GF-D8 (cell line): ENCODE measurements around the gene DNAJB2.
"Not testable (repeated sequence)": the region's sequence is repeated elsewhere in the genome, so short reads cannot be mapped to it uniquely, and the experiment has no call there.

Experiments used
- DNase-seq: peaks from one replicate; lab custom pipeline; 2025; lab: John Stamatoyannopoulos, UW

DNAJB2 gene

DNA sequence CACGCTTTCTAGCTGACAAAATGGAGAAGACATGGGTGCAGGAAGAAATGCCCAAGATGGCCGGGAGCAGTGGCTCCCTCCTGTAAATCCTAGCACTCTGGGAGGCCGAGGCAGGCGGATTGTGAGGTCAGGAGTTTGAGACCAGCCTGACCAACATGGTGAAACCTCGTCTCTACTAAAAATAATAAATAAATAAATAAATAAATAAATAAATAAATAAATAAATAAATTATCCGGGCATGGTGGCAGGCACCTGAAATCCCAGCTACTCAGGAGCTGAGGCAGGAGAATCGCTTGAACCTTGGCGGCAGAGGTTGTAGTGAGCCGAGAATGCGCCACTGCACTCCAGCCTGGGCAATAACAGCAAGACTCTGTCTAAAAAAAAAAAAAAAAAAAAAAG is 20.2 kb upstream of the DNAJB2 start:
- DNase-seq = not testable (repeated sequence)

DNA sequence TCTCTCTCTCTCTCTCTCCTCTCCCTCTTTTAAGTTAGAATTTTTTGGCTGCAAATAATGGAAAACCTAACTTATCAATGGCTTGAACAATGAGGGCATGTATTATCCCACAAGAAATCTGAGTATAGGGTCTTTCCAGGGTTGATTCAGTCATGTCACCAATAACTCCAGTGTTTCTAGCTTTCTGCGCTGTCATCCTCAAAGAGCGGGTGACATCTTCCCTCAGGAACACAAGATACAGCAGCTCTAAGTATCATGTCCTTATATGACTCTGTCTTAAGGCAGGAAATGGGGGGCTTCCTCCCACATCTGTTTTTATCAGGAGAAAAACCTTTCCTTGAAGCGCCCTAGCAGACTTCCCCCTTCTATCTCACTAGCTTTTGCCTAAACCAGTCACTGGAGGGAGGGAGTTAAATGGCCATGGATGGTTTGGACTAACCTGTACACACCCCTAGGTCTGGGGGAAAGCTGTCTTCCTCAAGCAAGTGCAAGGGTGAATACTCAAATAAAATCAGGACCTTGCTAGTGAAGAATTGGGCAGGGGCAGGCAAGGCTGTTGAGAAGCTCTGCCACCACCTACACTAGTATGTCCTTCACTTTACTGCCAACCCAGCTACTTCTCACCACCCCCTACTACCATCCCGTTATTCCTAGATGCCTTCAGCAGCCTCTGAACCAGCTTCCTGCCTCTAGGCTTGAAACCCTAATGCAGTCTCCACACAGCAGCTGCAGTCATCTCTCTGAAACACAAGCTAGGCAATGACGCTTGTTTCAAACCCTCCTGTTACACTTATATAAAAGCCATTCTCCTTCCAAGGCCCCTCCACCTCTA is 17.9 kb upstream of the DNAJB2 start:
- no peak for DNase-seq

DNA sequence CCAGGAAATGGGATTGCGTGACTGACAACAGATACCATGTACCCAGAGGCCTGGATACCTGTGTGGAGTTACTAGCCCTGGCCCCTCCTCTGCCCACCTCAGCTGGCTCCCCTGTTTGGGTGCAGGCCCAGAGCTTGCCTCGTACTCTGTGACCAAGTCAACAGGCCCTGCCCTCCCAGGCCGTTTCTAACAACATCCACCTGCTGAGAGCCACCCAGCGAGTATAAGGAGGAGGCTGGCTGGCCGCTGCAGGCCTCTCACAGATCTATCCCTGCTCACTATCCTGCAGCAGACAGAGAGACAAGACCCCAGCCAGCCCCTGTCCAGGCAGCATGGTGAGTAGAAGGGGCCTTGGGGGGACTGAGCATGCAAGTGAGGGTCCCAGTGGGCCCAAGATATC is 12.9 kb upstream of the DNAJB2 start:
- no peak for DNase-seq

DNA sequence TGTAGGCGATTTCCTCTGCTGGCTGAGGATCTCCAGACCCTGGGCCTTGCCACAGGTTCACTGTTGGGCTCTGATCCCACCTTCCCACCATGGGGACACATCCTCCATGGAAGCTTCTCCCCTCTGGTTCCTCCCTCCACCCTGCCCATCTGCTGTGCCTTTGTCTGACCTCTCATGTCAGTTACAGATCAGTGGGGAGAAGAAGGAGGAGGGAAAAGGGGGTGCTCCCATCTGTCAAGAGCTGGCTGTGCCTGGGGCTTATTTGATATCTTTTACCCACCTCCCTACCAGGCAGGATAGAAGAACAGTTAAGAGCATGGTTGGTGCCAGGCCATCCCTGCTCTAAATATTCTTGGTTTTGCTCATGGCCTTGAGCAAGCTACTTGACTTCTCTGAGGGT is 12.3 kb upstream of the DNAJB2 start:
- DNase-seq = no peak

DNA sequence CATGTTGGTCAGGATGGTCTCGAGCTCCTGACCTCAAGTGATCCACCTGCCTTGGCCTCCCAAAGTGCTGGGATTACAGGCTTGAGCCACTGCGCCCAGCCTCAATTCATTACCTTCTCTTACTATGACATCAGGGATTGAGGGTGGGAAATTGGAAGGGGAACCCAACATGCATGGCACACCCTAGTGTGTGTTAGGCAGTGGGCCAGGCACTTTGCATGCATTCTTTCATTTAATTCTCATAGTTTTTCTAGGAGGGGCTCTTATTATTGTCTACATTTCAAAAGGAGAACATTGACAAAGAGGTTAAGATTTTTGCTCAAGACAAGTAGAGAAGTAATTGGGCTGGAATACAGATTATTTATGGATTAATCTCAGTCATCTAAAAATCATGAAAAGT is 10.9 kb upstream of the DNAJB2 start:
- DNase-seq = no peak

DNA sequence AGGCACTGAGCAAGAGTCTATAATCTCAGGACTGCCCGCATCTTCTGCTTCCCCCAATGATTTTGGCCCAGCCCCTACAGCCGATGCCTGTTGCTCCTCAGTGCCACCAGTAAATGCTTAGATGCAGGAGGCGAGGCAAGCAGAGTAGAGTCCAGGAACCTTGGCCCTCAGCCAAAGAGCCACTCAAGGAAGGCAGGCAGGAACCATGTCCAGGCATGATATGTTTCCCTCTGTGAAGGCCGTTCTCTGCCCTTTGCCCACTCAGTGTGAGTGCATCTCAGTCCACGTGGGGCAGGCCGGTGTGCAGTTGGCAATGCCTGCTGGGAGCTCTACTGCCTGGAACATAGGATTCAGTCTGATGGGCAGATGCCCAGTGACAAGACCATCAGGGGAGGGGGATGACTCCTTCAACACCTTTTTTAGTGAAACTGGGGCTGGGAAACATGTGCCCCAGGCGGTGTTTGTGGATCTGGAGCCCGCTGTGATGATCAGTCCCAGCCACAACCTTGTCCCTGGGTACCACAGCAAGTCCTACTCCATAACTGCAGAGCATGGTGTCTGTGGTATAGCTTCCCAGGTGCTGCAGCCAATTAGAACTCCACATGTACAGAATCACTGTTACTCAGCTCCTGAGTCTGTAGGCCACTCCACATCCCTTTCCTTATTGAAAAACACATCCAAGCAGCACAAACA is 9.7 kb upstream of the DNAJB2 start:
- no peak for DNase-seq

DNA sequence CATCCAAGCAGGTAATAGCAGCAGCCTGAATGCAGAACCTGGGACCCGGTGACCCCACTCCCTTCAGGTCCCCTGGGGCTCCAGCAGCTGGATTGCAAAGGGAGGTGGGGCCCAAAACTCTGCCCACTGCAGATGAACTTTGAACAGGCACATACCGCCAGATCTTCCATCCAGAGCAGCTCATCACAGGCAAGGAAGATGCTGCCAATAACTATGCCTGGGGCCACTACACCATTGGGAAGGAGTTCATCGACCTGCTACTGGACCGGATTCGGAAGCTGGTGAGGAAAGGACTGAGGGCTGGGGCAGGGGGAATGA is 9.2 kb upstream of the DNAJB2 start:
- no peak for DNase-seq

DNA sequence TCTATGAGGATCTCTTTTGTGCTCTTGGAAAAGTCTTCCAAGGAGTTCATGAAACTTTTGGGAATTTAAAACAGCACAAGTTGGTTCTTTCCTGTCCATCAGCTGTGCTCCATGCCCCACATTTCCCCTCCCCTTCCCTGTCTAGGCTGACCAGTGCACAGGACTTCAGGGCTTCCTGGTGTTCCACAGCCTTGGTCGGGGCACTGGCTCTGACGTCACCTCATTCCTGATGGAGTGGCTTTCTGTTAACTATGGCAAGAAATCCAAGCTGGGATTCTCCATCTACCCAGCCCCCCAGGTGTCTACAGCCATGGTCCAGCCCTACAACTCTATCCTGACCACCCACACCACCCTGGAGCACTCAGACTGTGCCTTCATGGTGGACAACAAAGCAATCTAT is 8.1 kb upstream of the DNAJB2 start:
- DNase-seq = no peak

DNA sequence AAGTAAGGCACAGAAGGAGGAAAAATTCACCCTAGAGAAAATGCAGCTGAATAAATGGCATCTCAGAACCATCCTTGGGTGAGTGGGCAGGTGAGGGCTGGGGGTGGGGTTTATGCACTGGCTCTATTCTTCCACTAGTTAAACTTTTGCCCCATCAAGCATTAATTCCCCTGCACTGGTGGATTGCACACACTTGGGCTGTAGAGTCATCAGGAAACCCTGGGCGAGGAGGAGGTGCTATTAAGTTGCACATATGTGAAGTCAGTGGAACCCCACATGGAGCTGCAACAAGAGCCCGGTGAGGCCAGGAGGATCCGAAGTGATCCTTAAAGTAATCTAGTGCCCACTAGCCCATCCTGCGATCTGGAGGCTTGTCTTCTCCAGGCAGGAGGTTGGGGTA is 6.8 kb upstream of the DNAJB2 start:
- no peak for DNase-seq

DNA sequence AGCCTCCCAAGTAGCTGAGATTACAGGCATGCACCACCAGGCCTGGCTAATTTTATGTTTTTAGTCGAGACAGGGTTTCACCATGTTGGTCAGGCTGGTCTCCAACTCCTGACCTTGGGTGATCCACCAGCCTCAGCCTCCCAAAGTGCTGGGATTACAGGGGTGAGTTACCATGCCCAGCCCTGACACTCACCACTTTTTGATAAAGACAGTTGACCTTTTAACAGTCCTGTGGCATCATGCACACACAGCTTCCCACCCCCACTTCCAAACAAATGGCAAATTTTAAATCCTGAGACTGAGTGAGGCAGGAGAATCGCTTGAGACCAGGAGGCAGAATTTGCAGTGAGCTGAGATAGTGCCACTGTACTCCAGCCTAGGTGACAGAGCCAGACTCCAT is 6.2 kb upstream of the DNAJB2 start:
- no peak for DNase-seq

DNA sequence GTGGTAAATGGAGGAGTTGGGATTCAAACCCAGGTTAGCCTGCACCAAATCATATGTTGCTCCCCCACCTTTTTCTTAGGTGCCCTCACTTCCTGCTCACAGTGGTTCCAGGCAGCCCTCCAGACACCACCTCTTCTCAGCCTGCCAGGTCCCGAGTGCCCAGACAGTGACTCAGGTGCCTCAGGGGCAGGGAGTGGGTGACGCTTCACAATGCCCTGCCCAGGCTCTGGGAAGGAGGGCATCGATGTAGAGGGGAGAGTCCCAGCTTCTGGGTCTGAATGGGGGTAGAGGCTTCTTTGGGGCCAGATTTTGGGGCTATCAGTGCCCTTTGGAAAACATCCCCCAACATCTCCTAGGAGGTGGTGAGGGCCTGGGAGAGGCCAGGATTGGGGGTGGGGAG is 5.2 kb upstream of the DNAJB2 start:
- no peak for DNase-seq

DNA sequence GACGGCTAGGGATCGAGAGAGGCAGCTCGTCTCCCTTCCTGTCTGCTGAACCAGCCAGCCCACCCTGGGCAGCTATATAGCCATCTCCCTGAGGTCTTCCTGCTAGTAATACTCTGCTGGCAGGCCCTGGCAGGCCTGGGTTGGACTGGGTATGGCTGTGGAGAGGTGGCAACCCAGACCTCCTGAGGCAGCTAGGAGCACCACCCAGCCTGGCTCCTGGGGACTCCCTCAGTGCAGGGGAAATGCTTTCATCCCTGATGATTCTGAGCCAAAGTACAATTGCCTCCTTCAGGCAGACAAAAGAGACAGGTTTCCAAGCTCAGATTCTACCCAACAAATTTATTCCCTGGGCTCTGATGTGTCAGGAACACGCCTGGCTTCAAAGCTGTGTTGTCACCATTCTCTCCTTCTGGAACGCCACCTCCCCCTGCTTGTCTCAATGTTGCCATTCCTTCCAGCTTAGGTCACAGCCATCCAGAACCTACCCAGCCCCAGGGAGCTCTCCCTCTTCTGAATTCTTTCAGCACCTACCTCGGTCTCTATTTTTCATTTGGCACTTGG is 4.7 kb upstream of the DNAJB2 start:
- no peak for DNase-seq

DNA sequence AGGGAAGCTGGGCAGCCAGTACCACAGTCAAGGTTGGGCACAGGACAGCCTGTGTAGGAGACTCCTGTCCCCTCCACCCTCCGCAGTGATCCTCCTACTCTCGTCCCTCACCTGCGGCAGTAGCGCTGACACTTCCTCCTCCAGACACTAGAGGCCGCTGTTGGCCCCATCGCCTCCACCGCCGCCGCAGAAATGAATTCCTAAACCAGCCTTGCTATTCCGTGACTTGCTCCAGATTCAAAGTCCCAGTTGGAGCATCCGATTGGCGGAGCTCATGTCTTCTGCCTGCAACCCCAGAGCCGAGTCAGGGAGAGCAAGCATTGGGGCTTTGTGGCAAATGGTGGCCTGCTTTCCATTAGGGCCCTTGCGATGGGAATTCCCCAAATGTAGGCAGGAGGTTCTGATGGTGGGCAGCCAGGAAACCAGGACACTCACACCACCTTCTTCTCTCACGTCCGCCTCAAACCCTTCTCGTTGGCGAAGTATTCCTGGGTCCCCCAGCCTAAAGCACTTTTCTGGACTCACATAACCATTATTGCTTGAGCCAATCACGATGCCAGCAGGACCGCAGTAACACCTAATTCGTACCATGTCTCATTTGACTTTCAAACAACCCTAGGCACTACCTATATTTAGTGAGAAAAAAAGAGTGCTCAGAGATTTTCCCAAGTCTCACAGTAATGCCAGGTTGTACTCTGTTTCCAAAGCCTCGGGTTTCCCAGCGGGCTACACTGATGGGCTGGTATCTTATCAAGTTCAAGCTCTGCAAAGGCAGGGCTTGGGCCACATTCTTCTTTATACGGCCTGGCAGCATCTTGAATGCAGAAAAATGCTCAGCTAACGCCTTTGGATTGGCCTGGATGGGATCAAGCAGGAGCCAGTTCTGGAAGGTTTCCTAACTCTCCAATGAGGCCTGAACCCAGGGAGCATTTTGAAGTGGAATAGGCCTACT is 1.2 kb upstream of the DNAJB2 start:
- no peak for DNase-seq

DNA sequence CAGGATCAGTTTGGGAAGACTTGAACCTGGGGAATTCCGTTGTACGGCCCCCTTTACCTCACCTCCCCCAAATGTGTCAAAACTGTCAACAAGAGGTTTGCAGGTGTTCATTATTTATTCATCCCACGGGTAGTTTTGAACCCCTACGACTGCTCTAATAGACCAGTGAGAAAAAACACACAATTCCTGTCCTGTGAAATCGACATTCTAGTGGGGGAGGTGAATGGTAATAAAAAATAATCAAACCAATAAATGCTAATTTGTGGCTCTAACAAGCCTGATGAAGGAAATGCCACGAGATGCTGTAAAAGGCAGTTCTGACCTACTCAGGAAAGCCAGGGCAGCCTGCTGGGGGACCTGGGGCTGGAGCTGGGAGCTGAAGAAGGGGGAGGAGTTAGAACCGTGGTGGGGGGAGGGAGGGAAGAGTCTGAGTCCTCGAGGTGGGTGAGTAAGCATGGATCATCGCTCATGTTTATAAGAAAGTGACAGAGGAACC is 463 bp upstream of the DNAJB2 start:
- no peak for DNase-seq

DNA sequence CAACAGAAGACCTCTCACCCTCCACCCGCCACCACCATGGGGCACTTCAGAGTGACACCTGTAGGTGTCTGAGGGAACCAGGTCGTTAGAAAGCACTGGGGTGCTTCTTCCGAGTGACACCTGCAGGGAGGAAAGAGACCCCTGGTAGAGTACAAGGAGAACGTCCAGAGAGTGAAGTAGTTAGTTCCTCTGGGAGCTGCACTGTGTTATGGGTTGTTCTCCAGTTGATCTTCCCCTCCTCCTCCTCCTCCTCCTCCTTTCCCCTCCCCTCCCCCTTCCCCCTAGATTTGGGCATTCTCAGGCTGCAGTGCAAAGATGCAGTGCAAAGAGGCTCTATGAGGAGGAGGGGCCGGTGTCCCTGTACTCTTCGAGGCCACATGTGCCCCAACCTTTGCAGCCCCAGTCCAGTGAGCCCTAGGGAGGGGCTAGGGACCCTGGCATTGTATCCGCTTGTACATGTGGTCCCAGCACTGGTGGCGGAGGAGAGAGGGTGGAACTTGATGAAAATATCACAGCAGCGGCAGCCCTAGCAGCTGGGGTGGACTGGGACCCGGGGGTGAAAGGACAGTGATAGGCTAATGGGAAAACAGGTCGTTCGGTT is 850 bp downstream of the DNAJB2 start:
- DNase-seq = no peak

DNA sequence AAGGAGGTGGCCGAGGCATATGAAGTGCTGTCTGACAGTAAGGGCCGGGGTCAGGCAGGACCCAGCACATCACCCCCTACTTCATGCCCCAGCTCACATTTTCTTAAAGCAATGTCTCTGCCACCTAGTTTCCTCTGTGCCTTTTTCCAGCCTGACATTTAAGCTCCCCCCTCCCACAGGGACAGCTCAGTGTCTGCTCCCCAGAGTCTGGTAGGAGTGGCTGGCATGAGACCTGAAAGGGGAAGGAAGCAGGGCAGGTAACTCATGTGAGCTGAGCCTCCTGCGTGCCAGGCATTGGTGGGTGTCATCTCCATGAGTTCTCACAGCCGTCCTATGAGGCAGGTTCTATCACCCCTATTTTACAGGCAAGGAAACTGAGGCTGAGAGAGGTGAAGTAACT is 1.5 kb downstream of the DNAJB2 start:
- no peak for DNase-seq

DNA sequence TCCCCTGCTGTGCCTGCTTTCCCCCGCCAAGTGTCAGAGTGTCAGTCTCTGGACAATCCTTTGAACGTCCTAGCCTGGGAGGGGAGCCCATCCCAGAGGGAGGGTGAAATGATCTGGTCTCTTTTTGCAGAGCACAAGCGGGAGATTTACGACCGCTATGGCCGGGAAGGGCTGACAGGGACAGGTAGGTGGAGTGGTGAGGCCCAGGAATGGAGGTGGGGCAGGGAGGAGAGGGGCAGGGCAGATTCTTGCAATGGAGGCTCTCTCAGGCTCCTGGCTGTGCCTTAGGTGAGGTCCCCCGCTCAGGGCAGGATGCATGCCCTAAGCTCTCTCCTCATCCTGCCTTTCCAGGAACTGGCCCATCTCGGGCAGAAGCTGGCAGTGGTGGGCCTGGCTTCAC is 2.4 kb downstream of the DNAJB2 start:
- no peak for DNase-seq

DNA sequence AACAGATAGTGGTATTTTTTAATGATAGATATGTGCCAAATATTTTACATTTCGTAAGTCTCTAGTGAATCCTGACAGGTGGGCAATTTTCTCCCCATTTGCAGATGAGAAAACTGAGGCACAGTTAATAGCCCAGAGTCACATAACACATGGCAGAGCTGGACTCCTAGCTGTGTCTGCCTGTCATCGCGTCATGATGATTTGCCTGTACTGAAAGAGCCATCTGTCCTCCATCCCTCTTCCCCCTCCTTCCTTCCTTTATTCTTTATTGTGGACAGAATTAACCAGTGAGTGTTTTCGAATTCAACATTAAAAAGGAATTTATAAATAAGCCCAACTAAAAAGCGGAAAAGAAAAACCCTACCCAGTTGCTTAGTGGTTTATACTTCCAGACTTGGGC is 3.2 kb downstream of the DNAJB2 start:
- DNase-seq = no peak

DNA sequence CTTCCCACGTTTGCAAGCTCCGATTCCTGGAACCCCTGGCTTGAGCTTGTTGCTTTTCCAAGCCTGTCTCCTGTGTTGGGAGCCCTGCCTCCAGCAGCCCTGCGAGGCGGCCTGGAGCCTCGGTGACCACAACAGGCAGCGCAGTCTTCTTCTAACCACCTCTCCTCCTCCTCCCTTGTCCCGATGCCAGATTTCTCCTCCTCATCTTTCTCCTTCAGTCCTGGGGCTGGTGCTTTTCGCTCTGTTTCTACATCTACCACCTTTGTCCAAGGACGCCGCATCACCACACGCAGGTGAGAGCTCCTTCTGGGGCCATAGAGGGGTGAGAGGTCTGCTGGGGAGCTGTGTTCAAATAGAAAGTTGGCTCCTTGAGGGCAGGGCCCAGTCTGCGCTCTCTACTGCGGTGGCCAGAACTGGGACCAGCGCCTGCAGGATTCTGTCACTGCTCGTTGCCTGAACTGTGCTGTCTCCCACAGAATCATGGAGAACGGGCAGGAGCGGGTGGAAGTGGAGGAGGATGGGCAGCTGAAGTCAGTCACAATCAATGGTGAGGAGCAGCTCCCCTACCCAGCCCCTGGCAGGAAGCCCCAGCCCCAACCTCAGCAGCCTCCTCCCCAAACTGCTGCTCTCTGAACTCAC is 3.9 kb downstream of the DNAJB2 start:
- no peak for DNase-seq

DNA sequence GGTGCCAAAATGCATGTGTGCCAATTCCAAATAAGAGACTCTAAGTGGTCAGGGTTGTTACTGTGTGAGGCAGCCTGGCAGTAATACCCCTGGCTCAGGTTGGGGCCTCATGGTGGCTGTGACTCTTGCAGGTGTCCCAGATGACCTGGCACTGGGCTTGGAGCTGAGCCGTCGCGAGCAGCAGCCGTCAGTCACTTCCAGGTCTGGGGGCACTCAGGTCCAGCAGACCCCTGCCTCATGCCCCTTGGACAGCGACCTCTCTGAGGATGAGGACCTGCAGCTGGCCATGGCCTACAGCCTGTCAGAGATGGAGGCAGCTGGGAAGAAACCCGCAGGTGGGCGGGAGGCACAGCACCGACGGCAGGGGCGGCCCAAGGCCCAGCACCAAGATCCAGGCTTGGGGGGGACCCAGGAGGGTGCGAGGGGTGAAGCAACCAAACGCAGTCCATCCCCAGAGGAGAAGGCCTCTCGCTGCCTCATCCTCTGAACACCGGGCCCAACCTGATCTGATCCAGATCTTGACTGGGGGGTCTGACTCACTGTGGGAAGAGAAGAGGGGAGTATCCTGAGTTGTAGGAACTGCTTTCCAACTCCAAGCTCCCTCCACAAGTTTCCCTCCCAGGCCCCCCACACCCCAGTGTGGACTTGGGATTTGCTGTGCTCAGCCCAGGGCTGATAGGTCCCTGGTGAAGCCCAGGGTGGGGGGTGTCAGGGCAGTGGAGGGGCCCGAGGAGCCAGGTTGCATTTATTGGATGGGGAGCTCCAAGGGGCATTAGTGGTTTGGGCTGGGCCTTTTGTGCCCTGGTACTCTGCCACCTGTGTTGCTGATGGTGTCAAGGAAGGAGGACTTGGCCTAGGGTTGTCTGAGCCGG is 5.6 kb downstream of the DNAJB2 start:
- no peak for DNase-seq
